SU-DHL-6 (cell line): ENCODE measurements around the gene CFHR3.
"Not testable (repeated sequence)": the region's sequence is repeated elsewhere in the genome, so short reads cannot be mapped to it uniquely, and the experiment has no call there.

Experiments
- H2AFZ ChIP-seq: fragments of 200-600 bp; sonication (generic); 2 replicates; pipeline ENCODE4 v1.6.1; 2014; ENCODE audit warnings: low read depth, mild to moderate bottlenecking, moderate library complexity, mixed read lengths, antibody characterized with exemption, low read length; ENCODE audit not compliant: severe bottlenecking
- H3F3A ChIP-seq: fragments of 200-600 bp; shearing (Covaris generic); 2 replicates; pipeline ENCODE4 v1.6.0; 2016; ENCODE audit warnings: antibody characterized with exemption, mild to moderate bottlenecking; ENCODE audit not compliant: insufficient read depth
- H3K27ac ChIP-seq: fragments of 200-600 bp; sonication (generic); 2 replicates; pipeline ENCODE4 v1.5.1; 2016; ENCODE audit warnings: low read depth, mild to moderate bottlenecking, low read length, moderate library complexity, mixed read lengths
- H3K27me3 ChIP-seq: fragments of 200-600 bp; sonication (generic), shearing (Covaris generic); 2 replicates; pipeline ENCODE4 v1.6.0; 2014; ENCODE audit warnings: mild to moderate bottlenecking, low read length
- H3K36me3 ChIP-seq: fragments of 200-600 bp; sonication (generic); 2 replicates; pipeline ENCODE4 v1.6.1; 2014; ENCODE audit warnings: mild to moderate bottlenecking, low read length, mixed read lengths
- H3K4me2 ChIP-seq: fragments of 300-600, 200-600 bp; shearing (Covaris generic), sonication (generic); 2 replicates; pipeline ENCODE4 v1.6.0; 2014; ENCODE audit warnings: low read length, low read depth, mild to moderate bottlenecking; ENCODE audit not compliant: poor library complexity, severe bottlenecking
- H3K4me3 ChIP-seq: fragments of 200-600 bp; sonication (generic); 2 replicates; pipeline ENCODE4 v1.5.1; 2014; ENCODE audit warnings: antibody characterized with exemption, low read length, mild to moderate bottlenecking, mixed read lengths; ENCODE audit not compliant: insufficient read depth, poor library complexity, severe bottlenecking
- H3K79me2 ChIP-seq: fragments of 200-600 bp; sonication (generic); 2 replicates; pipeline ENCODE4 v1.6.1; 2014; ENCODE audit warnings: mild to moderate bottlenecking, low read length, moderate library complexity; ENCODE audit not compliant: insufficient read depth
- H3K9ac ChIP-seq: fragments of 200-600 bp; sonication (generic); 2 replicates; pipeline ENCODE4 v1.7.0; 2014; ENCODE audit warnings: mild to moderate bottlenecking, low read length
- H3K9me2 ChIP-seq: fragments of 200-600 bp; sonication (generic); replicated peaks from 2 replicates; pipeline ENCODE4 v1.6.1; 2014; ENCODE audit warnings: low read length; ENCODE audit not compliant: insufficient read depth
- H3K9me3 ChIP-seq: fragments of 200-600 bp; sonication (generic); 2 replicates; pipeline ENCODE4 v1.6.1; 2014; ENCODE audit warnings: low read length, mixed read lengths; ENCODE audit not compliant: insufficient read depth
- H4K20me1 ChIP-seq: fragments of 200-600 bp; sonication (generic); 2 replicates; pipeline ENCODE4 v1.6.1; 2014; ENCODE audit warnings: low read depth, mild to moderate bottlenecking, antibody characterized with exemption, low read length, moderate library complexity, mixed read lengths
- EZH2phosphoT487 ChIP-seq: fragments of 200-600 bp; sonication (generic), shearing (Covaris generic); conservative IDR thresholded peaks from 2 replicates; pipeline ENCODE4 v1.6.1; 2018; ENCODE audit warnings: mild to moderate bottlenecking, antibody characterized with exemption, low read length, moderate library complexity, mixed read lengths
- TF ChIP-seq, protein P1 (sequence below): fragments of 200-600 bp; sonication (generic); IDR thresholded peaks from one replicate; pipeline ENCODE4 v1.5.1; 2017; ENCODE audit warnings: antibody characterized with exemption, mild to moderate bottlenecking, low read length, moderate library complexity; ENCODE audit not compliant: insufficient read depth, poor library complexity, severe bottlenecking

CFHR3 gene

GRCh38 chr1:196808529-196809235, 34.0 kb downstream of the CFHR3 start:
- Histone ChIP-seq H3K9me2 (no peaks in the 10 kb centered on the region), H3K27me3 (no peaks in the 10 kb centered on the region), H3F3A (no peaks in the 10 kb centered on the region), H3K9me3 (no peaks in the 10 kb centered on the region), H3K79me2 (no peaks in the 10 kb centered on the region), H3K36me3 (no peaks in the 10 kb centered on the region), H3K4me2 (no peak overlapping the region), H3K4me3 (no peak overlapping the region), H4K20me1 (no peaks in the 10 kb centered on the region), H2AFZ (no peak overlapping the region), H3K9ac (no peak overlapping the region), H3K27ac (no peak overlapping the region)
- TF ChIP-seq, protein P1, sequence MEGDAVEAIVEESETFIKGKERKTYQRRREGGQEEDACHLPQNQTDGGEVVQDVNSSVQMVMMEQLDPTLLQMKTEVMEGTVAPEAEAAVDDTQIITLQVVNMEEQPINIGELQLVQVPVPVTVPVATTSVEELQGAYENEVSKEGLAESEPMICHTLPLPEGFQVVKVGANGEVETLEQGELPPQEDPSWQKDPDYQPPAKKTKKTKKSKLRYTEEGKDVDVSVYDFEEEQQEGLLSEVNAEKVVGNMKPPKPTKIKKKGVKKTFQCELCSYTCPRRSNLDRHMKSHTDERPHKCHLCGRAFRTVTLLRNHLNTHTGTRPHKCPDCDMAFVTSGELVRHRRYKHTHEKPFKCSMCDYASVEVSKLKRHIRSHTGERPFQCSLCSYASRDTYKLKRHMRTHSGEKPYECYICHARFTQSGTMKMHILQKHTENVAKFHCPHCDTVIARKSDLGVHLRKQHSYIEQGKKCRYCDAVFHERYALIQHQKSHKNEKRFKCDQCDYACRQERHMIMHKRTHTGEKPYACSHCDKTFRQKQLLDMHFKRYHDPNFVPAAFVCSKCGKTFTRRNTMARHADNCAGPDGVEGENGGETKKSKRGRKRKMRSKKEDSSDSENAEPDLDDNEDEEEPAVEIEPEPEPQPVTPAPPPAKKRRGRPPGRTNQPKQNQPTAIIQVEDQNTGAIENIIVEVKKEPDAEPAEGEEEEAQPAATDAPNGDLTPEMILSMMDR: no peak
- TF ChIP-seq EZH2phosphoT487: no peak

- H3K9me3 ChIP-seq, H3K9ac ChIP-seq, H3K4me2 ChIP-seq, H3K27ac ChIP-seq, H3K4me3 ChIP-seq, H3K27me3 ChIP-seq, H3K9me2 ChIP-seq, H4K20me1 ChIP-seq, H3K79me2 ChIP-seq, H3K36me3 ChIP-seq, H3F3A ChIP-seq, H2AFZ ChIP-seq: not testable (repeated sequence)
These were observed 42.8 kb downstream of the CFHR3 start for GRCh38 chr1:196817442-196817841.

DNA sequence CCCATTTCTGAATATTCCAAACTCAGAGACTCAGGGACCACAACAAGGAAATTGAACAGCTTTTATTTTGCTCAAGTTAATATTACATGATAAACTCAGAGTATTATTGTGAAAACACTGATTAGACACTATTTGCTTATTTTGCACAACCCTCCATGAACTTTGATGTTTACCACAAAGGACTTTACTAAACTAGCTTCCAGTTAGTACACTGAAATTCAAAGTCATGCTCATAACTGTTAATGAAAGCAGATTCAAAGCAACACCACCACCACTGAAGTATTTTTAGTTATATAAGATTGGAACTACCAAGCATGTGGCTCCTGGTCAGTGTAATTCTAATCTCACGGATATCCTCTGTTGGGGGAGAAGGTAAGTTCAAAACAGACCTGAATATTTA, 44.9 kb downstream of the CFHR3 start, which contains the start of gene CFHR1:
CFHR1 (plus strand) TSS at position 201 of the 400 bp plus-strand sequence; CDS start at position 315, 114 bp downstream.
- not testable (repeated sequence) for H3K9ac ChIP-seq, H4K20me1 ChIP-seq, H3F3A ChIP-seq, H3K4me2 ChIP-seq, H2AFZ ChIP-seq, H3K4me3 ChIP-seq, H3K27ac ChIP-seq, H3K9me3 ChIP-seq, H3K79me2 ChIP-seq, H3K9me2 ChIP-seq, H3K27me3 ChIP-seq, H3K36me3 ChIP-seq

GRCh38 chr1:196827860-196828259, 53.2 kb downstream of the CFHR3 start:
- not testable (repeated sequence) for H3K9ac ChIP-seq, H3K4me3 ChIP-seq, H3K27ac ChIP-seq, H3F3A ChIP-seq, H3K9me3 ChIP-seq, H3K36me3 ChIP-seq, H4K20me1 ChIP-seq, H3K79me2 ChIP-seq, H3K9me2 ChIP-seq, H3K27me3 ChIP-seq
- peak overlapping the region; percentile 25 for H3K4me2 ChIP-seq
- peak overlapping the region; percentile 54 for H2AFZ ChIP-seq
